OCI-M2 (cell line): ENCODE data around the gene ZEB1.
"Not testable (repeated sequence)": the region's sequence is repeated elsewhere in the genome, so short reads cannot be mapped to it uniquely, and the experiment has no call there.

Experiments used
- DNase-seq: peaks from one replicate; lab custom pipeline; 2025; ENCODE audit not compliant: unreplicated experiment; lab: John Stamatoyannopoulos, UW

The ZEB1 gene

DNA sequence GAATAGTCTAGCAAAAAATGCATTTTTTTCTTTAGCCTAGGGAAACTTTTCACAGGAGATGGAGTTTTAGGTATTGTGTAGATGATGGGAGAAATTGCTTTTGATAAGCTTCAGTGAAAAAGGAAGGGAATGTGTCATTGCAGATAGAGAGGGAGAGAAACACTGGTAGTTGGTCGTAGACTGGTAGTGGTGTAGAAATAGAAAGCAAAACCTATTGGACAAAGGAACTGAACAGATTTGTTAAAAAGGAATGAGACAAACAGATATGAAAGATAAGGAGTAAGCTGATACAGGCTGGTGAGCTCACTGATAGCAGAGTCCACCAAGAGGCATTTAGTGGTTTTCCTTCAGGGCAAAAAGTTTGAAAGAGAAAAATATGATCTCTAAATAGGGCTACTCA is 94.3 kb downstream of the ZEB1 start:
- DNase-seq = no peak

DNA sequence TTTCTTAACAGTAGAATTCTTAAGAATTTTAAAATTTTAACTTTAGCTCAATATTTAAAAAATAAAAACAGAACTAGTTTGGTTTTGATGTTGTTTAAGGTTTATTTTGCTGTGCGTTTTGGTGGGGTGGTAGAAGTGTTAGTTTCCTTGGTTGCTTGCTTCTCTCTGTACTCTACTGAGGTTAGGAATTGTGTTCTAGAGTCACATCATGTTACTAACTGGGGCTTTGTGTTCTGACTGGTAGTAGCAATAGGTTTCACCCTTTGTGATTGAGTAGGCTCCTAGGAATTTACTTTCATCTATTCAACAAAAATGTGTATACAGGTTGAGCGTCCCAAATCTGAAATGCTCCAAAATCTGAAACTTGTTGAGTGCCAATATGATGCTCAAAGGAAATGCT is 99.5 kb downstream of the ZEB1 start:
- no peak for DNase-seq

DNA sequence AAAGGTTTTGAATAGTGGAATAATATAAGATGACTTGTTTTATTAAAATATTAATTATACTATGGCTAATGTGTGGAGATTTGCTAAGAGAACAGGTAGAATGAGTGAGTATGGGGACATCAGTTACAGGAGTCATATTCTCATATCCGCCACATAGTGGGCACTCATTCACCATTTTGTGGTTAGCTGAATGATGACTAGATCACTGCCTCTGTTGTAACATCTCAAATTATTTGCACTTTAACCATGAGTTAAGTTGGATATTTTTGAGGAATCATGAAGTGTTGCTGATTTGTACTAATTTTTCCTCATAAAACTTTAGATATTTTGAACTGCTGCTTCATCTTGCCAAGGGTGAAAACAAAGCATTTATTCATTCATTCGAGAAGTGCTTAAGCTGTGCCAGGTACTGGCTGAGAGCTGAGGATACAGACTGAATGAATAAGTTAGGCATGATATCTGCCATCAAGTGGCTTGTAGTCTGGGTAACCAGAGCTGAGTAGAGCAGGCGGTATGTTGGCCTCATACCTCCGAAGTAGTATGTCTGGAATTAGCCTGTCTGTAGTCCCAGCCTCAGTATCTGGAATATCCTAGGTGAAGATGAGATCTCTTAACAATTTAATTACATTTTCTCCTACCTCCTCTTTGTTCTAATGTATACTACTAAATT is 100.5 kb downstream of the ZEB1 start:
- no peak for DNase-seq

DNA sequence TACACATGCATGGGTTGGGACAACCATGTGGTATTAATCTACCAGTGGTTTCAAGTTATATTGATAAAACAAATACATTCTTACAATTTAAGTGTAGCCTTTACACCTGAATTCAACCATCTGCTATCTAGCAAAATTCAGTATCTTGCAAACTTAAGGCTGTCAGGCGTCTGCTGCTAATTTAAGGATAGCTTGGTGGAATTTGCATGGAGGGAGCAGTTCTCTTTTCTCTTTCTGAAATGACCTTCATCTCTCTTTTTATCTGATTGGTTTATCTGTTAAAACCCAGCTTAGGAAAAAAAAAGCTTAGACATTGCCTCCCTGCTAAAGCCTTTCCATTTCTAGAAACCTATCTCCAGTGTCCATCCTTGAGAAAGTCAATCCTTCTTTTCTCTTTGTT is 102.3 kb downstream of the ZEB1 start:
- DNase-seq = no peak

DNA sequence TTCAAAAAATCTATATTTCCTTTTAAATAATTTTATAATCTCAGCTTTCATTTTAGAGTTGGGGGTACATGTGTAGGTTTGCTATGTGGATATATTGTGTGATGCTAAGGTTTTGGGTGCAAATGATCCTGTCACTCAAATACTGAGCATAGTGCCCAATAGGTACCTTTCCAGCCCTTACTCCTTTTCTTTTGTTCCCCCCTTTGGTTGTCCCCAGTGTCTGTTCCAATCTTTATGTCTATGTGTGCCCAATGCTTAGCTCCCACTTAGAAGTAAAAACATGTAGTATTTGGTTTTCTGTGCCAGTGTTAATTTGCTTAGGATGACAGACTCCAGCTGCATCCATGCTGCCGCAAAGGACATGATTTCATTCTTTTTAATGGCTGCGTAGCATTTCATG is 103.6 kb downstream of the ZEB1 start:
- no peak for DNase-seq

DNA sequence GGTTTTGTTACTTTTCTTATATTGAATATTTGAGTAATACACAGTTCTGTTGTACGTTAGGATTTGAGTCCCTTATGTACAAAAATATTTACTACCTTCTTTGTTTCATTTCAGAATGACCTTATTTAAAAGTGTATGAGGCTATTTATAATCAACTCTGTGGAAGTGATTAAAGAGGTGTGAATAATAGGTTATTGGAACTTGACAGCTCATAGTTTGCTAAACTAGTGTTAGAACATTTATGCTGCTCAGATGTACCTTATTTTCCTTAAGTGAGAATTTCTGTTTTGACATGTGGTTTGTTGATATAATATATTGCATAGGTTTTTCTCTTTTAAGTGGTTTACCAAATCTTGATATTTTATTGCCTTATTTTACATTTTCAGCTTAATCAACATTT is 105.5 kb downstream of the ZEB1 start:
- no peak for DNase-seq

DNA sequence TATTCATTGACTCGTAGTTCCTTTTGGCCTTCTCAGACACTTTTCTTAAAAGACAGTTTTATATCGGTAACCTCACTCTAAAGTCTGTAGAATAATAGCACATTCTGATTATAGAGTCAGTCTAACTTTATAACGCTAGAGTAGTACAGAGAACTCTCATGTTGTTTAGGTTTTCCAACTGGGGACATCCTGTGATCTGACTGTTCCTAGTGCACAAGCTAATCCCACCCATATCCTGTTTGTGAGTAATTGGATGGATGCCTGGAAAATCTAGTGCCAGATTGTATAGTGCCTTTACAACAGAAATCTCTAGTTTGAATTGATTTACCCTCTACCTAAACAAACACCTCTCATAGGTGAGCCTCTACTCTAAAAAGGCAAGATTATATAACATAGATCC is 107.4 kb downstream of the ZEB1 start:
- no peak for DNase-seq

DNA sequence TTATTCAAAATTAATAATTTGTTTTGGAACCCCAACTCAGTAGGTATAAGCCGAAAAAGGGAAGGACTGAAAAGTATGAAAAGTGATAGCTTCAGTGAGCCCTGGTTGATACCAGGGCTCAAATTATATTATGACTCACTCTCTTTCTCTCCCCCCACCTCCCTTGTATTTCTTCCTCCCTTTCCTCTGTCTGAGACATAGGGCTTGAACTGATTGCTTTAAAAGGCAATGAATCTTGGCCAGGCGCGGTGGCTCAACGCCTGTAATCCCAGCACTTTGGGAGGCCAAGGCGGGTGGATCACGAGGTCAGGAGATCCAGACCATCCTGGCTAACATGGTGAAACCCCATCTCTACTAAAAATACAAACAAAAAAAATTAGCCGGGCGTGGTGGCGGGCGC is 108.3 kb downstream of the ZEB1 start:
- DNase-seq = not testable (repeated sequence)

DNA sequence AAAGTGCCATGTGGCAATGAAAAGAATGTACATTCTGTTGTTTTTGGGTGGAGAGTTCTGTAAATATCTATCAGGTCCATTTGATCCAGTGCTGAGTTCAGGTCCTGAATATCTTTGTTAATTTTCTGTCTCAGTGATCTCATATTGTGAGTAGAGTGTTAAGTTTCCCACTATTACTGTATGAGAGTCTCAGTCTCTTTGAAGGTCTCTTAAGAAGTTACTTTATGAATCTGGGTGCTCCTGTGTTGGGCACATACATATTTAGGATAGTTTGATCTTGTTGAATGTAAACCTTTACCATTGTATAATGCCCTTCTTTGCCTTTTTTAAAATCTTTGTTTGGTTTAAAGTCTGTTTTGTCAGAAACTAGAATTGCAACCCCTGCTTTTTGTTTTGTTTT is 109.5 kb downstream of the ZEB1 start:
- DNase-seq = not testable (repeated sequence)

DNA sequence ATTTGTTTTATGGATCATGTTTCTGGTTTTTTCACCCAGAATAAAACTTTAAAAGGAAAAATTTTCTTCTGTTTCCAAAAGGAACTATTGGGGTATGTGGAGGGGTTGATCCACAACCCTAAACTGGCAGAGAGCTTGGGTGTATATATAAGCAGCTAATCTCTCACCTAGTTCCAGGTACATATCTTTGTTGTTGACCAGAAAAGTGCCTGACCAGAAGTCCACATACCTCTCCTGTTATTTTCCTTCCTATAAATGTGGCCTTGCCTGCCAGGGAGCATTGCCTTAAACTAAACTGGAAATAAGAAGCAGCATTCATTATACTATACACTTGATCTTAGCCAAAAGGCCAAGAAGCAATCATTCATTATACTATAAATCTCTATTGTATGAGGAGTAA is 112.0 kb downstream of the ZEB1 start:
- no peak for DNase-seq

DNA sequence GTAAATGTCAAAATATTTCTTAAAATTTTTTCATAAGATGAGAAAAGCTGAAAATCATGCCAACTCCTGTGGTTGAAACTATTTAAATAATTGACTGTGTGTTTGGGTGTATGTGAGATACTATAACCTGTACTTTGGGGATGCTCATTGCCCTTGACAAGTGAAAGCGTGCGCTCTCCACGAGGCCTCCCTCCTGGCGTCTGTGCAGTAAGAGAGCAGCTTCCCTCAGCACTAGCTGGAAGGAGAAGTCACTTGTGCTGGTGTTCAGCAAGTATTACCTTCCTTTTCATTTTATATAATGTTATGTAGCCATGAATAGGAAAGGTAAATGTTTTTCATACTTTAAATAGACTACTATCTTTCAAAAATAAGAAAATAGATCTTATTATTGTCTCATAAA is 118.9 kb downstream of the ZEB1 start:
- DNase-seq = no peak

DNA sequence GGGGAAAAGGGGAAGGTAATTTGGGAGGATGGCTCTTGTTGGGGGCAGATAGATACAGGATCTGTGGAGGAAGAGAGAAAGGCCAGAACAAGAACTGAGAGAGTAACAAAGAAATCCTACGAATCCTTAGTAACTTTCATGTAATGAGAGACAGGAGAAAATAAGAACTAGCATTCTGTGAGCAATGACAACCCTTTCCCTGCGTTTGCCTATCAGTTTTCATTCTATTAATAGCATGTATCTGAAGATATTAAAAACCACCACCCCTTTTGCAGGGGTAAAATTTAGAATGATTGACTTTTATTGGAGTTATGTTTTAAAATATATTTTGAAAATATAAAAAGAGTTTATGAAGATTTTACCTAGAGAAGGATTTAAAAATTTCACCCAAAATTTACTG is 132.8 kb downstream of the ZEB1 start:
- no peak for DNase-seq

DNA sequence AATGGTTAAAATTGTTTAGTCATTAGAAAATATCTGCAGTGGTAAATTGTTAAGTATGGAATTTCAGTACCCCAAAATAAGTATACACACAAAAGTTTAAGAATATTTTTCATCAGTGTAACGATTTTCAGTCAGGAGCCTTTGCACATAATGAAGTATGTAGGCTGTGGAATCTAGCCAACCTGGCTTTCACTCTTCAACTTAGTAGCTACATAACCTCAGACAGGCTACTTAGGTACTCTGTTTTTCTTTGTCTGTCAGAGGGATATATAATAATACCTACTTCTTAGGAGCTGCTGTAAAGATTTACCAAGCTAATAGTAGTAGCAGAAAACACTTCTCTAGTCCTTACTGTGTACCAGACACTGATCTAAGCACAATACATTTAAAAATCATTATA is 137.5 kb downstream of the ZEB1 start:
- DNase-seq = no peak

DNA sequence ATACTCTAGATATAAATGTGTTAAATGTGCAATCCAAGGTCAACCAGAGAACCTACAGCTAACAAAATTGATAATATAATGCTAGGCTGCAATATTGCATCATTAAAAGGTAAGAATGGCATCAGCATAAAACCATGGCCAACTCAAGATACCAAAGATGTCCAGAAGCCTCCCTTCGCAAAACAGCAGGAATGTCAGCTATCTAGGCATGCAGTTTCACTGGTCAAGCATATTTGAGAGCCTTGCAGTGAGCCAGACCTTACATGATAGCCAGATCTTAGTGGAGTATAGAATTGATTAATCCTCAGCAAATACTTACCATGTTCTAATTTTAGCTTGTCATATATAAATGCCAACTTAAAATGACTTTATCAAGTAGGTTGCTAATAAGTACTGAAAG is 138.8 kb downstream of the ZEB1 start:
- DNase-seq = no peak

DNA sequence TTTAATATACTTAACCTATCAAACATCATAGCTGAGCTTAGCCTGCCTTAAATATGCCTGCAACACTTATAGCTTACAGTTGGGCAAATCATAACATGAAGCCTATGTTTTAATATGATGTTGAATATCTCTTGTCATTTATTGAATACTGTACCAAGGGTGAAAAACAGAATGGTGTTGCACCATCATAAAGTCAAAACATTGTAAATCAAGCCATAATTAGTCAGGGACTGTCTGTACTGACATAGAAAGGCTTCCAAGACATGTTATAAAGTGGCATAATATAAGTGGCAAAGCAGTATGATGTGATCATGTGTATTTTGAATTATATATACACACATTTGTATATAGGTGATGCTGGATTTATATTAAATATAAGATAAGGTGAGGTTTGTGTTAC is 140.0 kb downstream of the ZEB1 start:
- no peak for DNase-seq

DNA sequence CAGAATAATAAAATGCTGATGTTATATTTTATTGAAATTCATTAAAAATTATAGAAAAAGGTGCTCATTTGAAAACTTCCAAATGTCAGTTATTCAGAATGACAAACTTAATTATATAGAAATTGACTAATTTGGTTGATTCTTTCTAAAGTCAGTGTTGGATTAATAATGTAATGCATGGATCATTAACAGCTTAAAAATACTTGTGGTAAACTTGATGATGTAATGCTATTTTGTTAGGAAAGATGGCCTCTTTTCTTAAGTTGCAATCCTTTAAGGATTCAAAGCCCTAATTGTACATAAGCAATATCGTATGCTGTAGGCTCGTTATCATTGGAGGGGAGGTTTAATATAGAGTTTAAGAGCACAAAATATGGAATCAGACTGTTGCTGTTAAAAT is 141.2 kb downstream of the ZEB1 start:
- no peak for DNase-seq

DNA sequence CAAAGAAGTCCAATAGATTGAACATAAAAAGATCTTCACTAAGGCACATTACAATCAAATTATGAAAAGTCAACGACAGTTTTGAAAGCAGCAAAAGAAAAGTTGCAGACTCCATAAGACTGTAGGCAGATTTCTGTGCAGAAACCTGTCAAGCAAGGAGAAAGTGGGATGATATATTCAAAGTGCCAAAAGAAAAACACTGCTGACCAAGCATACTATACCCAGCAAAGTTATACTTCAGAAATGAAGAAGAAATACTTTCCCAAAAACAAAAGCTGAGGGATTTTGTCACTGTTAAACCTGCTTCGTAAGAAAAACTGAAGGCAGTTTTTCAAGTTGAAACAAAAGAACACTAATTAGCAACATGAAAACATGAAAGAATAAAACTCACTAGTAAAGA is 145.5 kb downstream of the ZEB1 start:
- DNase-seq = no peak

DNA sequence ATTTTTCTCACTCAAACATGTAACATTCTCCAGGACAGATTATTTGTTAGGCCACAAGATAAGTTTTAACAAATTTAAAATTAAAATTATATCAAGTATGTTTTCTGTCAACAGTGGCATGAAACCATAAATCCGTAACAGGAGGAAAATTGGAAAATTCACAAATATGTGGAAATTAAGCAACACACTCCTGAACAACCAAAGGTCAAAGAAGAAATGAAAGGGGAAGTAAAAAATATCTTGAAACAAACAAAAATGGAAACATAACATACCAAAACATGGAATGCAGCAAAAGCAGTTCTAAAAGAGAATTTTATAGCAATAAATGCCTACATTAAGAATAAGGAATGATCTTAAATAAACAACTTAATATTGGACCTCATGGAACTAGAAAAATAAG is 147.3 kb downstream of the ZEB1 start:
- no peak for DNase-seq

DNA sequence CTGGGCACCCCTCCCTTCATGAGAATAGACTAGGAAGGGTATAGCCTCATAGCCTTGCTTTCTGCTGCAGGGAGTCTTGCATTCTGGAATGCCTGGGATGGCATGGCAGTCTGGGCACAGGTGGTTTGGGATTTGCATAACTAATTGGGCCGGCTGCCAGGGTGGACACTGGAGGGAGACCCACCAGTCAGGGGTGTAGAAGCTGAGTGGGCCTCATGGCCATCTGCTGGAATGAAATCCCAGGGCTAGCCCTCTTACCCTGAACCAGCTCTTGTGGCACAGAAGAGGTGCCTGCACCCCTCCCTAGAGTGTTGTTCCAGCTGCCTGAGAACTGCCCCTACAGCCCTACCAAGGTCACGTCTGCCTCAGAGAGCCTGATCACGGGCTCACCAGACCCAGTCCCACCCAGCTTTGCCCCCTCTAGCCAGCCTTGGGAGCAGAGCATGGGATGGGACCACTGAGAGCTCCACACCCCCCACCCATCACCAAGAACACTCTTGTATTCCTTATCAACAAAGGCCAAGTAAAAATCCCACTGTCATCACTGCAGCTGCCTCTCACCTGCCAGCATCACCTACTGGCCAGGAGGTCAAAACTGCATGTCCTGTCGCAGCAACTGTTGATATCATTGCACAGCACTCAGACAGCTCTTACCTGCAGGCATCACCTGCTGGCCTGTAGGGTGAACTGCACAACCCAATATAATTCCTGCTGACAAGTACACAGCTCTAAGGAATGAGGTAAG is 148.9 kb downstream of the ZEB1 start:
- no peak for DNase-seq

DNA sequence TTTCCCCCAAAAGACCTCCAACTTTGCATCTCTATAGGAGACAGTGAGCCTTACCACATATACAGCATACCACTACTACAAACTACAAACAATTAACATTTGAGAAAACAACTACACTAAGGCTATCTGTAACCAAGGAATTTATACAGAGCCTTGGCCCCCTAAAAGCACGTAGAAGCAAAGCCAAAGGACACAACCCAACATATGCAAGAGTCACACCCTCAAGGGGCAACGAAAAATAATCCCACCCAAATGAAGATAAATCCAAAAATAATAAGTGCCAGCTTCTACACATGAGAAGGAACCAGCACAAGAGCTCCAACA is 149.5 kb downstream of the ZEB1 start:
- DNase-seq = no peak

DNA sequence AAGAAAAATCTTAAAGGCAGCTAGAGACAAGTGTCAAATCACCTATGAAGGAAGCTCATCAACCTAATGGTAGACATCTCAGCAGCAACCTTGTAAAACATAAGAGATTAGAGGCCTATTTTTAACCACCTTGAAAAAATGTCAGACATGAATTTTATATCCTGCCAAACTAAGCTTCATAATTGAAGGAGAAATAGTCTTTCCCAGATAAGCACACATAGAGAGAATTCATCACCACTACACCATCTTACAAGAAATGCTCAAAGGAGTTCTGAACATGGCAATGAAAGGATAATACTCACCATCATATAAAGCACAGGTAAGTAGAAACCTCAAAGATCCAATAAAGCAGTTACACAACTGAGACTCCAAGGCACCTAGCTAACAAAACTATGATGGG is 156.5 kb downstream of the ZEB1 start:
- DNase-seq = no peak

DNA sequence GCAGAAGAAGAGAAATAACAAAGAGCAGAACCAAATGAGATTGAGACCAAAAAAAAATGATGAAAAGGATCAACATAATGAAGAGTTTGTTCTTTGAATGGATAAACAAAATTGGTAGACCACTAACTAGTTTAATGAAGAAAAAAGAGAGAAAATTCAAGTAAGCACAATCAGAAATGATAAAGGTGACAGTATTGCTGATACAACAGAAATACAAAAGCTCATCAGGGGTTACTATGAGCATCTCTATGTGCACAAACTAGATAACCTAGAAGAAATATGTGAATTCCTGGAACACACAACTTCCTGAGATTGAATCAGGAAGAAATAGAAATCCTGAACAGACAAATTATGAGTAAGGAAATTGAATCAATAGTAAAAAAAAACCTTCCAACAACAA is 157.1 kb downstream of the ZEB1 start:
- no peak for DNase-seq

DNA sequence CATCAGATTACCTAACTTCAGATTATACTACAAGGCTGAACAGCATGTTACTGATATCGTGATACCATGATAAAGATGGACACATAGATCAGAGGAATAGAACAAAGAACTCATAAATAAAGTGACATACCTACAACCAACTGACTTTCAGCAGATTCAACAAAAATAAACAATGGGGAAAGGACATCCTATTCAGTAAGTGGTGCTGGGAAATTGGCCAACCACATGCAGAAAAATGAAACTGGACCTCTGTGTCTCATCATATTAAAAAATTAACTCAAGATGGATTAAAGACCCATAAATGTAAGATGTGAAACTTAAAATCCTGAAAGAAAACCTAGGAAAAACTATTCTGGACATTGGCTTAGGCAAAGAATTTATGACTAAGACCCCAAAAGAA is 158.6 kb downstream of the ZEB1 start:
- DNase-seq = no peak
